ENCODE results near the gene VLDLR. TPM values are rescaled to one million over a fixed set of nuclear protein-coding genes. Genes with fewer than 3 reads are reported as not detected.

The VLDLR gene
- total and polyA plus RNA-seq, 12 donors = 17.9 to 153 (median 137) TPM

GRCh38 chr9:2625427-2625826 lies 3.8 kb downstream of the VLDLR start:
- peak overlapping the region in 5 of 10 donors; percentile 89 to 97 (median 96) for H3K27ac ChIP-seq
- intact Hi-C loops (cut with DNase I) = loop anchor here in 6 of 10 donors (10.0 kb wide), 6 partner anchors 51 to 491 kb away; no protein-coding TSS in a partner anchor
- peaks cover 0 to 75% (median 49%) of the 10 kb centered on the region in 9 donors for H3K4me1 ChIP-seq
- H3K36me3 ChIP-seq = no peaks in the 10 kb centered on the region
- WGBS, 2 donors = 77 to 82% methylated on average over 4 of the region's 4 CpGs
- H3K4me3 ChIP-seq = peak overlapping the region in 1 of 10 donors; percentile 2
- H3K27me3 ChIP-seq = peaks cover 0 to 44% (median 0%) of the 10 kb centered on the region in 7 donors
- DNase-seq = no peak
- H3K9me3 ChIP-seq = no peaks in the 10 kb centered on the region
- ATAC-seq = no peak
- peak in 2 of 9 donors; percentile 9 to 20 for TF ChIP-seq CTCF (IDR thresholded peaks at IDR 0.05)

- Histone ChIP-seq H3K9me3 (no peaks in the 10 kb centered on the region), H3K36me3 (no peaks in the 10 kb centered on the region), H3K27me3 (peaks cover 0 to 12% (median 0%) of the 10 kb centered on the region in 7 donors), H3K4me1 (peaks cover 4 to 81% (median 55%) of the 10 kb centered on the region in 9 donors), H3K4me3 (no peak overlapping the region), H3K27ac (peak overlapping the region in 6 of 10 donors; percentile 36 to 82 (median 78))
- 92 to 95% methylated on average over 5 of the region's 5 CpGs for WGBS, 2 donors
- intact Hi-C loops (cut with DNase I) = loop anchor here in 6 of 10 donors (10.0 kb wide), 6 partner anchors 54 to 494 kb away; no protein-coding TSS in a partner anchor
- DNase-seq (no peak), ATAC-seq (no peak)
- TF ChIP-seq CTCF (IDR thresholded peaks at IDR 0.05) = no peak
Observed at GRCh38 chr9:2628919-2629318, 7.3 kb downstream of the VLDLR start.

GRCh38 chr9:2630158-2630557 lies 8.6 kb downstream of the VLDLR start:
- Histone ChIP-seq H3K27me3 (no peaks in the 10 kb centered on the region), H3K27ac (peak overlapping the region; percentile 36 to 82 (median 70)), H3K36me3 (no peaks in the 10 kb centered on the region), H3K4me3 (no peak overlapping the region), H3K9me3 (no peaks in the 10 kb centered on the region), H3K4me1 (peaks cover 4 to 81% (median 51%) of the 10 kb centered on the region in 9 donors)
- 51 to 72% methylated on average over 2 of the region's 2 CpGs for WGBS, 2 donors
- no peak for TF ChIP-seq CTCF (IDR thresholded peaks at IDR 0.05)
- no peak for DNase-seq
- intact Hi-C loops (cut with DNase I) = loop anchor here in 1 of 10 donors (10.0 kb wide), 1 partner anchor 175 kb away; no protein-coding TSS in a partner anchor
- peak; percentile 6 to 69 (median 46) for ATAC-seq

- no peak for TF ChIP-seq CTCF (IDR thresholded peaks at IDR 0.05)
- DNase-seq (no peak), ATAC-seq (no peak)
- Histone ChIP-seq H3K4me1 (peaks cover 4 to 76% (median 46%) of the 10 kb centered on the region in 9 donors), H3K36me3 (peaks cover 0 to 7% (median 0%) of the 10 kb centered on the region in 9 donors), H3K9me3 (no peaks in the 10 kb centered on the region), H3K27ac (peak overlapping the region in 4 of 10 donors; percentile 36 to 82 (median 66)), H3K4me3 (no peak overlapping the region), H3K27me3 (no peaks in the 10 kb centered on the region)
- intact Hi-C loops (cut with DNase I) = loop anchor here in 1 of 10 donors (10.0 kb wide), 1 partner anchor 174 kb away; no protein-coding TSS in a partner anchor
- 91 to 93% methylated on average over 1 of the region's 1 CpG for WGBS, 2 donors
Observed at GRCh38 chr9:2631263-2631662, 9.7 kb downstream of the VLDLR start.
